BLaER1 (cell line): Measurements from ENCODE around the gene NRP2.

Experiments
- H3K27ac ChIP-seq: shearing (Covaris generic); formaldehyde crosslinking; 2 replicates; pipeline ENCODE4 v1.8.1; 2022
- H3K27me3 ChIP-seq: shearing (Covaris generic); formaldehyde crosslinking; 2 replicates; pipeline ENCODE4 v1.8.1; 2022
- H3K36me3 ChIP-seq: shearing (Covaris generic); formaldehyde crosslinking; 2 replicates; pipeline ENCODE4 v1.8.1; 2022
- H3K4me1 ChIP-seq: shearing (Covaris generic); formaldehyde crosslinking; 2 replicates; pipeline ENCODE4 v1.8.1; 2022
- H3K4me2 ChIP-seq: shearing (Covaris generic); formaldehyde crosslinking; 2 replicates; pipeline ENCODE4 v1.8.1; 2022
- H3K4me3 ChIP-seq: shearing (Covaris generic); formaldehyde crosslinking; 2 replicates; pipeline ENCODE4 v1.8.1; 2022
- H3K9ac ChIP-seq: shearing (Covaris generic); formaldehyde crosslinking; 2 replicates; pipeline ENCODE4 v1.8.1; 2022
- H3K9me3 ChIP-seq: shearing (Covaris generic); formaldehyde crosslinking; 2 replicates; pipeline ENCODE4 v1.8.1; 2022
- H4K20me1 ChIP-seq: shearing (Covaris generic); formaldehyde crosslinking; 2 replicates; pipeline ENCODE4 v1.8.1; 2022
- Cebpa-rat ChIP-seq: shearing (Covaris generic); IDR thresholded peaks from 2 replicates; pipeline ENCODE4 v1.8.1; 2022

NRP2 gene

DNA sequence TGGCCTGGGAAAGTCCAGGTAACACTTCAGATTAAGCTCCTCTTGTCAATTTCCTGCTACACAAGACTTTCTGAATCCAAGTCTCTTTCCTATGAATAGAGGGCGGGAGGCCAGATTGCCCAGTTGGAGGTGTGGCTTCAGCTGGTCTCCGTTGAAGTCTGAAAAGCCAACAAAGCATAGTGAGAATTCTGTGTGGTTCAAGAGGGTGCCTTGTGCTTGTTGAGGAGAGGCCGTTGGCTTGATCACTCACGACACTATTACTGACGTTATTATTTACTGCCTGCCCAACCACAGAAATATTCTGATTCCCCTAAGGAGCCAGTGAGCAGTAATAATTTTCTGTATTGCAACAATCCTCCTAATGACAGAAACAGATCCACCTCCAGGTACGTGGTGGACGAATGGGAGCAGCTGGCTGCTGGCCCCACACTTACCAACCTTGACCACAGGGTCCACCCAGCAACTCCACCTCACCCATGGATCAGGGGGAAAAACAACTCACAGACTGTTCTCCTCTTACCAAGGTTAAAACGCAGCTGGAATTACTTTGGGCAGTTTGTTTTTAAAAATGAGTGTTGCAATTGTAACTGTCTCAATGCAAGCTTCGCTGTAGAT, 21.9 kb downstream of the NRP2 start:
- Histone ChIP-seq H3K4me3 (no peak overlapping the region), H3K36me3 (no peaks in the 10 kb centered on the region), H3K27me3 (no peaks in the 10 kb centered on the region), H4K20me1 (no peaks in the 10 kb centered on the region), H3K27ac (no peak overlapping the region), H3K9me3 (no peaks in the 10 kb centered on the region), H3K4me1 (peaks cover 80% of the 10 kb centered on the region), H3K9ac (no peak overlapping the region), H3K4me2 (no peak overlapping the region)
- TF ChIP-seq Cebpa-rat: 0 out of 2 replicates have a peak, but pooled peaks have one; percentile 9

DNA sequence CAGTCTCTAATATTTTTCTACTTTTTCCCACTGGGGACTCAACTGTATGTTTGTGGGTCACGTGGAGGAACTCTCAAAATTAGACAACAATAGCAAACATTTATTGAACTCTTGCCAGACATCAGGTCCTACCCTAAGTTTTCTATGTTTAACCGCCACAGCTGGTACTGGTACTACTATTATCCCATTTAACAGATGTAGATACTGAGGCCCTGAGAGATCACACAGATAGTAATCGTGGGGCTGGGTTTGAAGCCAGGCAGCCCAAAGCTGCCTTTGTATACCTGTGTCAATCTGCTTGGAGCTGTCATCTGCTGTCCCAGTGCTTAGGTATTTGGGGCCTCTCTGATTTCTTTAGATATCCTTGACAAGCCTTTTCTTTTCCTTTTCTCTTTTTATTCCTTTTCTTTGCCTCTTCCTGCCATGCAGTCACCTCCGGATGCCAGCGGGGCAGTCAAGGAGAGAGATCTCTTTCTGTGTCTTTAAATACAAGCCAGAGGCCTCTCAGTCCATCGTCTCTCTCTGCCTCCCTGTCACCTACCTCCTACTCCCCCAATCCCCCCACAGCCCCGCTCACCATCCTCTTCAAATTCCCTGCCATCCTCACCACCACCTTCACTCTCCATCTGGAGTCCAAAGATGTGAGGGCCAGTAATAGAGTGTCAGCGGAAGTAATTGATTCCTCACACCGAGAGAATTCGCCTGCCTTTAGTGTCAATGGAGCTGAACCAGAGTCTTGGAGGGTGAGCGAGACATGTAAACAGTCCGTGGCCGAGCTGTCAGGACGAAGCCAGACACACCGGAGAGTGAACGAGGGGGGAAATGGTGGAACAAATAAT, 23.4 kb downstream of the NRP2 start:
- TF ChIP-seq Cebpa-rat: no peak
- H3K9ac ChIP-seq: peak overlapping the region; percentile 4; the same call in 1 of the 2 replicates
- H4K20me1 ChIP-seq: no peaks in the 10 kb centered on the region
- no peaks in the 10 kb centered on the region for H3K27me3 ChIP-seq
- H3K9me3 ChIP-seq: no peaks in the 10 kb centered on the region
- H3K4me1 ChIP-seq: peaks cover 67% of the 10 kb centered on the region
- H3K4me3 ChIP-seq: no peak overlapping the region
- H3K27ac ChIP-seq: peak overlapping the region; percentile 89
- peak overlapping the region; percentile 90 for H3K4me2 ChIP-seq
- H3K36me3 ChIP-seq: no peaks in the 10 kb centered on the region

DNA sequence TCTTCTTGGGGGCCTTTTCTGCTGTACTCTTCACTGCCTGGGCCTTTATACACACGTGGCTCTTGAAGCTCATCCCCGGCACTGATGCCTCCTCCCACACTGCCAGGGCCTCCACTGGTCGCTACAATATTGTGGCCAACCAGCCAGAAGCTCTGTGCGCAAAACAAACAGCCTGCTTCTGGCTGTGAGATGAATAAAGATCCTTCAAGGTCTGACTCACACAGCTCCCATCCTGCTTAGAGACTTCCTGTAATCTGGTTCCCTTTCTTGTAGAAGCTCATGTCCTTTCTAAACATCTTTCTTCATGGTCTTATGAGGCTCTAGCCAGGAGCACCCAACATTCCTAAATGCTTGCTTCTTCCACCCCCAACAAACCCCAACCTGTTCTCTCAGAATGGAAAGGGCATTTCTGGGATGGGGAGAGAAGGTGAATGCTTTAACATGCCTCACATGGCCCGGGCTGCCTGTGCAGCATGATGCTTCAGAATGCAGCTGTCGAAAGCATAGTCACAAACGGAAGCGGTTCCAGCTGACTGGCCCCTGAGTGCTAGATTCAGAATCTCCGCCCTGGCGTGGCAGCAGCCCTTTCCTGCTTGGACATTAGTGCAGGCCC, 24.6 kb downstream of the NRP2 start:
- H3K9ac ChIP-seq: peak overlapping the region; percentile 67
- no peaks in the 10 kb centered on the region for H3K27me3 ChIP-seq
- no peaks in the 10 kb centered on the region for H3K9me3 ChIP-seq
- peak overlapping the region; percentile 89 for H3K27ac ChIP-seq
- peak overlapping the region; percentile 7; the same call in 1 of the 2 replicates for H3K4me3 ChIP-seq
- H3K36me3 ChIP-seq: no peaks in the 10 kb centered on the region
- peaks cover 65% of the 10 kb centered on the region for H3K4me1 ChIP-seq
- H3K4me2 ChIP-seq: peak overlapping the region; percentile 90
- TF ChIP-seq Cebpa-rat: no peak
- H4K20me1 ChIP-seq: no peaks in the 10 kb centered on the region

DNA sequence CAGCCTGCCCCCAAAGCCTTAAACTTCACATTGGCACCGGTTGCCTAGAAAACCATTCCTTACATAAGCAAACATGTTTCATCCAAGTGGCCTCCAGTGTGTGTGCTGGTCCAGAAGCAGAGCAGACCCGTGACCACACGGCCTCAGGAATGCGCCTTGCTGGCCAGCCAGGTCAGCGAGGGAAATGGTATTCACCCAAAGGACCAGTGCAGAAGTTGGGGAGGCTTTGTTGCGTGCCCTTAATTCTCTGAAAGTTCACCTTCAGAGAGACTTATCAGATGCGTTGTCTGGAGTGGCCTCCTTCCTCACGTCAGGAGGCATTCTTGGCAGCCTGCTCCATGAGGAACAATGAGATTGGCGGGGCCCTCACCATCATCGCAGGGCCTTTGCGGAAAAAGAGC, 25.9 kb downstream of the NRP2 start:
- H3K36me3 ChIP-seq: no peaks in the 10 kb centered on the region
- no peak for TF ChIP-seq Cebpa-rat
- H3K4me2 ChIP-seq: peak overlapping the region; percentile 90
- no peaks in the 10 kb centered on the region for H4K20me1 ChIP-seq
- H3K9me3 ChIP-seq: no peaks in the 10 kb centered on the region
- H3K4me3 ChIP-seq: no peak overlapping the region
- H3K27ac ChIP-seq: peak overlapping the region; percentile 89
- H3K9ac ChIP-seq: no peak overlapping the region
- H3K27me3 ChIP-seq: no peaks in the 10 kb centered on the region
- H3K4me1 ChIP-seq: peaks cover 62% of the 10 kb centered on the region

- H3K4me2 ChIP-seq: peak overlapping the region; percentile 90
- no peak overlapping the region for H3K27ac ChIP-seq
- no peak overlapping the region for H3K4me3 ChIP-seq
- H3K27me3 ChIP-seq: no peaks in the 10 kb centered on the region
- no peak overlapping the region for H3K9ac ChIP-seq
- no peak for TF ChIP-seq Cebpa-rat
- no peaks in the 10 kb centered on the region for H3K36me3 ChIP-seq
- no peaks in the 10 kb centered on the region for H3K9me3 ChIP-seq
- H3K4me1 ChIP-seq: peaks cover 71% of the 10 kb centered on the region
- H4K20me1 ChIP-seq: no peaks in the 10 kb centered on the region
These were observed 27.0 kb downstream of the NRP2 start for GRCh38 chr2:205709319-205709718.

DNA sequence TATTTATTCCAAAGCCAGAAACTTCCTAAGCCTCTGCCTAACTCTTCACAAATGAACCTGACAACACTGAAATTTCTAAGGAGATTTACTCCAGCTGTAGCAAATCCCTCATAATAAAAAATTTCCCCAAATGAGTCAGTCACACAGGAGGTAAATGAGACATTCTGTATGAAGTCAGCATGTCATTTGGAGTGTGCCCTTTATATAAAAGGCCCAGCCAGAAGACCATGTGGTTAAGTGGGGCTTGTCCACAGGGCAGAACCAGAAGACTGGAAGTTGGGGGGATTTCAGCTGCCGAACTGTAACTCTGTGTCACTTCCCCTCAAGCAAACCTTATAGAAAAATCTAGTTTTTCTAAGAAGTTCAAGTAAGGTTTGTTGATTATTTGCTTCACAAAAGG, 30.2 kb downstream of the NRP2 start:
- peaks cover 58% of the 10 kb centered on the region for H3K4me1 ChIP-seq
- no peak for TF ChIP-seq Cebpa-rat
- H3K36me3 ChIP-seq: no peaks in the 10 kb centered on the region
- H4K20me1 ChIP-seq: no peaks in the 10 kb centered on the region
- no peaks in the 10 kb centered on the region for H3K9me3 ChIP-seq
- H3K4me2 ChIP-seq: no peak overlapping the region
- no peak overlapping the region for H3K4me3 ChIP-seq
- no peaks in the 10 kb centered on the region for H3K27me3 ChIP-seq
- H3K9ac ChIP-seq: no peak overlapping the region
- H3K27ac ChIP-seq: no peak overlapping the region

DNA sequence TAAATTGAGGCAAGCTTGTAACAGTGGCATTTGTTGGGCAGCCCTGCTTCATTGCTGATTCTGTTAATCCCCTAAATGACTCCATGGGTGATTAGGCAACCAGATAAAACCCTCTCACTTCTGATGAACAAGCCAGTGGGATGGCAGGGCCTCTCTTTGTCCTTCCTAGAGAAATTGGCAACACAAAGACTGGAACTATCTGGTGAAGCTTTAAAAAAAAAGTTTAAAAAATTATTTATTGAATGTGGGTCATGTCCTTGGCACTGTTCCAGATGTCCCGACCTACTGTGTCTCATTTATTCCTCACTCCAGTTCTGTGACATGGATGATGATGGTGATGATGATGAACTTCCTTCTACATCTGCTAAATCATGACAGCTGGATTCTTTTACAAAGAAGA, 30.8 kb downstream of the NRP2 start:
- Histone ChIP-seq H3K36me3 (no peaks in the 10 kb centered on the region), H3K4me2 (peak overlapping the region; percentile 4; the same call in 1 of the 2 replicates), H4K20me1 (no peaks in the 10 kb centered on the region), H3K9ac (no peak overlapping the region), H3K4me3 (no peak overlapping the region), H3K27me3 (no peaks in the 10 kb centered on the region), H3K27ac (no peak overlapping the region), H3K4me1 (peaks cover 52% of the 10 kb centered on the region), H3K9me3 (no peaks in the 10 kb centered on the region)
- no peak for TF ChIP-seq Cebpa-rat

- no peak for TF ChIP-seq Cebpa-rat
- Histone ChIP-seq H3K36me3 (no peaks in the 10 kb centered on the region), H3K27ac (peak overlapping the region; percentile 78), H3K9ac (peak overlapping the region; percentile 34; the same call in 1 of the 2 replicates), H4K20me1 (no peaks in the 10 kb centered on the region), H3K4me3 (no peak overlapping the region), H3K9me3 (no peaks in the 10 kb centered on the region), H3K4me2 (peak overlapping the region; percentile 77), H3K4me1 (peaks cover 41% of the 10 kb centered on the region), H3K27me3 (no peaks in the 10 kb centered on the region)
These were observed 31.9 kb downstream of the NRP2 start for GRCh38 chr2:205714058-205714776.
